GM18526 (cell line): ENCODE results near the gene LYZL1.

Experiments
- POLR2A ChIP-seq: IDR thresholded peaks from 3 replicates; pipeline ENCODE4 v1.6.1; 2011; ENCODE audit not compliant: insufficient read length; ENCODE audit errors: extremely low read depth

LYZL1 gene

GRCh38 chr10:29277296-29277695, 11.6 kb upstream of the LYZL1 start:
- TF ChIP-seq POLR2A, result no peak

- no peak for TF ChIP-seq POLR2A
These were observed 8.9 kb upstream of the LYZL1 start for GRCh38 chr10:29279779-29280487.

GRCh38 chr10:29280488-29280840, 8.4 kb upstream of the LYZL1 start:
- no peak for TF ChIP-seq POLR2A

GRCh38 chr10:29285624-29286051, 3.2 kb upstream of the LYZL1 start:
- no peak for TF ChIP-seq POLR2A

- TF ChIP-seq POLR2A, result no peak
These were observed 1.2 kb upstream of the LYZL1 start for GRCh38 chr10:29287635-29288034.

GRCh38 chr10:29295813-29296212, 6.9 kb downstream of the LYZL1 start:
- no peak for TF ChIP-seq POLR2A

- TF ChIP-seq POLR2A, result no peak
These were observed 8.8 kb downstream of the LYZL1 start for GRCh38 chr10:29297678-29298077.

- no peak for TF ChIP-seq POLR2A
These were observed 12.6 kb downstream of the LYZL1 start for GRCh38 chr10:29301359-29301910.

- no peak for TF ChIP-seq POLR2A
These were observed 13.6 kb downstream of the LYZL1 start for GRCh38 chr10:29302499-29302898.

- TF ChIP-seq POLR2A, result no peak
These were observed 15.6 kb downstream of the LYZL1 start for GRCh38 chr10:29304264-29304994.

GRCh38 chr10:29304995-29305335, 16.1 kb downstream of the LYZL1 start:
- TF ChIP-seq POLR2A, result no peak

GRCh38 chr10:29306688-29307087, 17.8 kb downstream of the LYZL1 start:
- TF ChIP-seq POLR2A, result no peak

- TF ChIP-seq POLR2A, result no peak
These were observed 20.6 kb downstream of the LYZL1 start for GRCh38 chr10:29309465-29309864.

GRCh38 chr10:29313071-29313470, 24.2 kb downstream of the LYZL1 start:
- TF ChIP-seq POLR2A, result no peak

GRCh38 chr10:29314726-29315125, 25.9 kb downstream of the LYZL1 start:
- TF ChIP-seq POLR2A, result no peak

GRCh38 chr10:29315814-29316213, 26.9 kb downstream of the LYZL1 start:
- TF ChIP-seq POLR2A, result no peak
